Activated gamma-delta T cell (primary cell): ENCODE measurements around the gene CTXN1.
"Not testable (repeated sequence)": the region's sequence is repeated elsewhere in the genome, so short reads cannot be mapped to it uniquely, and the experiment has no call there.

Experiments used
- DNase-seq: peaks from one replicate; lab custom pipeline; 2025; lab: John Stamatoyannopoulos, UW

CTXN1 gene

GRCh38 chr19:7925171-7925851 lies 624 bp downstream of the CTXN1 start:
- DNase-seq = peak; percentile 60

- DNase-seq = no peak
Measured at GRCh38 chr19:7924651-7925170, 1.2 kb downstream of the CTXN1 start.

GRCh38 chr19:7924241-7924640 lies 1.7 kb downstream of the CTXN1 start:
- DNase-seq = no peak

- no peak for DNase-seq
Measured at GRCh38 chr19:7923295-7924191, 2.4 kb downstream of the CTXN1 start.

- DNase-seq = no peak
Measured at GRCh38 chr19:7922836-7923195, 3.1 kb downstream of the CTXN1 start.

- DNase-seq = no peak
Measured at GRCh38 chr19:7921967-7922835, 3.7 kb downstream of the CTXN1 start.

GRCh38 chr19:7921302-7921966 lies 4.5 kb downstream of the CTXN1 start:
- no peak for DNase-seq

GRCh38 chr19:7920519-7921301 lies 5.2 kb downstream of the CTXN1 start:
- peak; percentile 100 for DNase-seq

- peak; percentile 90 for DNase-seq
Measured at GRCh38 chr19:7919610-7920518, 6.1 kb downstream of the CTXN1 start, which contains the start of gene SNAPC2. Gene SNAPC2, plus strand, starts transcription at chr19:7920338. Its CDS starts 29 bp downstream, at chr19:7920367.

- DNase-seq = no peak
Measured at GRCh38 chr19:7918615-7919421, 7.1 kb downstream of the CTXN1 start.

- not testable (repeated sequence) for DNase-seq
Measured at GRCh38 chr19:7918062-7918614, 7.8 kb downstream of the CTXN1 start.

GRCh38 chr19:7917267-7918061 lies 8.5 kb downstream of the CTXN1 start:
- peak; percentile 40 for DNase-seq

- DNase-seq = no peak
Measured at GRCh38 chr19:7916955-7917266, 9.0 kb downstream of the CTXN1 start.

GRCh38 chr19:7916103-7916954 lies 9.6 kb downstream of the CTXN1 start:
- DNase-seq = peak; percentile 67

- no peak for DNase-seq
Measured at GRCh38 chr19:7915250-7916102, 10.5 kb downstream of the CTXN1 start.

GRCh38 chr19:7914598-7915045 lies 11.3 kb downstream of the CTXN1 start, which contains the start of gene TGFBR3L:
Gene TGFBR3L, plus strand, starts transcription at chr19:7914830.
- no peak for DNase-seq
